IMR-90 (cell line): ENCODE data around the gene CD164L2. TPM values are rescaled to one million over a fixed set of nuclear protein-coding genes. Genes with fewer than 3 reads are reported as not detected.

Source experiments
- ATAC-seq: fragments of 200-7000 bp; cut with Tn5 transposase; 2 replicates; pipeline ENCODE4 v1.9.1; 2020; ENCODE audit warnings: low read depth, mild to moderate bottlenecking, moderate library complexity
- BruUV-seq: library from RNA; stranded (reverse); fragments of 400-500 nt; replicated peaks from 2 replicates; lab custom pipeline; 2021; lab: Mats Ljungman, UMichigan
- CTCF ChIA-PET: fragments of 300-600 bp; formaldehyde crosslinking; extraction: SDS; loops from one replicate; lab custom pipeline; 2021; ENCODE audit warnings: antibody characterized with exemption; lab: Yijun Ruan, JAX
- POLR2A ChIA-PET: fragments of 300-600 bp; sonication (Branson Sonifier 250); formaldehyde crosslinking; loops from one replicate; lab custom pipeline; 2022; ENCODE audit warnings: antibody characterized with exemption; ENCODE audit not compliant: unreplicated experiment; lab: Charles Lee
- DNase-seq: peaks from one replicate; pipeline ENCODE4 v3.0.0; 2013
- H2AFZ ChIP-seq: replicated peaks from 2 replicates; pipeline ENCODE3; 2013; ENCODE audit warnings: low read length, mild to moderate bottlenecking; ENCODE audit not compliant: poor library complexity
- H2AK5ac ChIP-seq: 2 replicates; pipeline ENCODE4 v1.6.1; 2013; ENCODE audit warnings: low read depth, low read length, inconsistent platforms
- H2AK9ac ChIP-seq: replicated peaks from 2 replicates; pipeline ENCODE3; 2013; ENCODE audit warnings: mild to moderate bottlenecking, low read depth, low read length, moderate library complexity; ENCODE audit not compliant: poor library complexity
- H2BK120ac ChIP-seq: 2 replicates; pipeline ENCODE4 v1.6.1; 2013; ENCODE audit warnings: low read depth, low read length, inconsistent platforms
- H2BK15ac ChIP-seq: 3 replicates; pipeline ENCODE4 v1.6.1; 2013; ENCODE audit warnings: low read depth, low read length, inconsistent platforms
- H2BK20ac ChIP-seq: 2 replicates; pipeline ENCODE4 v1.6.1; 2013; ENCODE audit warnings: low read depth, mild to moderate bottlenecking, inconsistent platforms, low read length, moderate library complexity
- H2BK5ac ChIP-seq: 2 replicates; pipeline ENCODE4 v1.6.1; 2013; ENCODE audit warnings: mild to moderate bottlenecking, low read depth, low read length, inconsistent platforms; ENCODE audit not compliant: poor library complexity, severe bottlenecking
- H3K14ac ChIP-seq: replicated peaks from 2 replicates; pipeline ENCODE4 v1.6.1; 2013; ENCODE audit warnings: low read depth, low read length, inconsistent platforms
- H3K18ac ChIP-seq: 2 replicates; pipeline ENCODE4 v1.6.1; 2013; ENCODE audit warnings: low read depth, low read length, control low read depth
- H3K23ac ChIP-seq: 2 replicates; pipeline ENCODE4 v1.6.1; 2013; ENCODE audit warnings: low read depth, low read length, inconsistent platforms
- H3K27ac ChIP-seq: 2 replicates; pipeline ENCODE4 v1.5.1; 2013; ENCODE audit warnings: mild to moderate bottlenecking, control low read depth, low read length; ENCODE audit not compliant: insufficient read depth
- H3K27me3 ChIP-seq: 2 replicates; pipeline ENCODE4 v1.6.1; 2013; ENCODE audit warnings: low read length; ENCODE audit not compliant: control insufficient read depth, insufficient read depth
- H3K36me3 ChIP-seq: 2 replicates; pipeline ENCODE4 v1.6.1; 2013; ENCODE audit warnings: low read length, mixed read lengths; ENCODE audit not compliant: control insufficient read depth, insufficient read depth
- H3K4ac ChIP-seq: 2 replicates; pipeline ENCODE4 v1.6.1; 2013; ENCODE audit warnings: low read depth, low read length, inconsistent platforms
- H3K4me1 ChIP-seq: 2 replicates; pipeline ENCODE4 v1.6.1; 2013; ENCODE audit warnings: low read length, mixed read lengths; ENCODE audit not compliant: control insufficient read depth, insufficient read depth
- H3K4me2 ChIP-seq: 2 replicates; pipeline ENCODE4 v1.6.1; 2013; ENCODE audit warnings: low read depth, mild to moderate bottlenecking, control low read depth, low read length, moderate library complexity
- H3K4me3 ChIP-seq: 2 replicates; pipeline ENCODE4 v1.5.1; 2013; ENCODE audit warnings: low read depth, mild to moderate bottlenecking, control low read depth, low read length, moderate library complexity; ENCODE audit not compliant: insufficient read depth
- H3K56ac ChIP-seq: 2 replicates; pipeline ENCODE4 v1.6.1; 2013; ENCODE audit warnings: low read length, inconsistent platforms; ENCODE audit not compliant: insufficient read depth; ENCODE audit errors: extremely low read depth
- H3K79me1 ChIP-seq, 2 experiments: 2 replicates each; pipeline ENCODE4 v1.6.1; 2013; ENCODE audit warnings: low read length in 2 of 2, inconsistent platforms in 1 of 2, low read depth in 1 of 2
- H3K9ac ChIP-seq: 2 replicates; pipeline ENCODE4 v1.6.1; 2013; ENCODE audit warnings: low read depth, low read length, control low read depth
- H3K9me1 ChIP-seq: 2 replicates; pipeline ENCODE4 v1.6.1; 2013; ENCODE audit warnings: low read length, inconsistent platforms; ENCODE audit not compliant: insufficient read depth
- H3K9me3 ChIP-seq: 2 replicates; pipeline ENCODE4 v1.6.1; 2013; ENCODE audit warnings: low read length; ENCODE audit not compliant: control insufficient read depth, insufficient read depth
- H4K20me1 ChIP-seq: 2 replicates; pipeline ENCODE4 v1.6.1; 2013; ENCODE audit warnings: low read length, inconsistent platforms; ENCODE audit not compliant: insufficient read depth
- H4K5ac ChIP-seq: 2 replicates; pipeline ENCODE4 v1.6.1; 2013; ENCODE audit warnings: mild to moderate bottlenecking, low read depth, low read length, control low read depth
- H4K8ac ChIP-seq, 2 experiments: 2 replicates each; pipeline ENCODE4 v1.6.1; 2013; ENCODE audit warnings: low read depth in 2 of 2, low read length in 2 of 2, control low read depth in 1 of 2, inconsistent platforms in 1 of 2
- H4K91ac ChIP-seq: 2 replicates; pipeline ENCODE4 v1.6.1; 2013; ENCODE audit warnings: low read depth, low read length, inconsistent platforms; ENCODE audit not compliant: insufficient read depth
- BHLHE40 ChIP-seq: fragments of 150-350 bp; IDR thresholded peaks from 2 replicates; pipeline ENCODE4 v1.6.1; 2016; ENCODE audit warnings: mild to moderate bottlenecking, low read depth, low read length
- CEBPB ChIP-seq: IDR thresholded peaks from 2 replicates; pipeline ENCODE4 v1.6.1; 2012; ENCODE audit warnings: low read depth, low read length, improper control_type of control experiment
- FOS ChIP-seq: fragments of 150-350 bp; IDR thresholded peaks from 2 replicates; pipeline ENCODE4 v1.6.1; 2016; ENCODE audit warnings: low read depth, low read length
- MAFK ChIP-seq: IDR thresholded peaks from 2 replicates; pipeline ENCODE4 v1.6.1; 2012; ENCODE audit warnings: low read depth, low read length, improper control_type of control experiment
- MAZ ChIP-seq: IDR thresholded peaks from 2 replicates; pipeline ENCODE4 v1.6.1; 2012; ENCODE audit warnings: low read depth, mild to moderate bottlenecking, low read length, improper control_type of control experiment, moderate library complexity, borderline replicate concordance
- NFE2L2 ChIP-seq: fragments of 150-350 bp; IDR thresholded peaks from 2 replicates; pipeline ENCODE4 v1.6.1; 2016; ENCODE audit warnings: low read depth, mild to moderate bottlenecking, low read length
- POLR2A ChIP-seq: IDR thresholded peaks from 2 replicates; pipeline ENCODE4 v1.6.1; 2012; ENCODE audit warnings: mild to moderate bottlenecking, low read depth, low read length
- WGBS, 2 experiments: methylation state at CpG; one replicate each; pipeline versions ENCODE4 v1.1.5 to v1.1.7; 2013; ENCODE audit warnings: missing lambda C conversion rate in 2 of 2; ENCODE audit not compliant: insufficient read length in 1 of 2; ENCODE audit errors: extremely low coverage in 2 of 2; 5-methylcytosine and 5-hydroxymethylcytosine counted together
- dilution Hi-C: fragments of 300-500 bp; cut with HindIII; formaldehyde crosslinking; loops from one replicate; pipeline ENCODE4 v1.14.3; 2018; ENCODE audit warnings: low sequenced_read_pairs; ENCODE audit not compliant: unreplicated experiment
- in situ Hi-C: fragments of 300-500 bp; cut with MboI; formaldehyde crosslinking; loops from 3 replicates; pipeline ENCODE4 v1.14.3; 2019; ENCODE audit warnings: low sequenced_read_pairs, inconsistent platforms, mixed read lengths
- intact Hi-C: fragments of 100-400 bp; cut with micrococcal nuclease; formaldehyde crosslinking; loops from 2 replicates; pipeline ENCODE4 v1.10.0; 2022
- polyA plus RNA-seq, 3 experiments: library from polyadenylated mRNA; depleted of rRNA; stranded (reverse); fragments of >200 nt; gene quantifications; 2 replicates each; pipeline ENCODE4 v1.2.3, GENCODE V29; 2012; ENCODE audit warnings: low replicate concordance in 1 of 3
- total RNA-seq: library from RNA; depleted of rRNA; stranded (reverse); fragments of >200 nt; gene quantifications from 2 replicates; pipeline ENCODE4 v1.2.3, GENCODE V29; 2012
- TF ChIP-seq, protein P1 (sequence below): conservative IDR thresholded peaks from 2 replicates; pipeline ENCODE4 v1.5.1; 2012; ENCODE audit warnings: mild to moderate bottlenecking, low read depth, low read length, improper control_type of control experiment

The CD164L2 gene
- total and polyA plus RNA-seq, 2 of the 4 experiments (the other 2 are of a cell fraction): not detected

DNA sequence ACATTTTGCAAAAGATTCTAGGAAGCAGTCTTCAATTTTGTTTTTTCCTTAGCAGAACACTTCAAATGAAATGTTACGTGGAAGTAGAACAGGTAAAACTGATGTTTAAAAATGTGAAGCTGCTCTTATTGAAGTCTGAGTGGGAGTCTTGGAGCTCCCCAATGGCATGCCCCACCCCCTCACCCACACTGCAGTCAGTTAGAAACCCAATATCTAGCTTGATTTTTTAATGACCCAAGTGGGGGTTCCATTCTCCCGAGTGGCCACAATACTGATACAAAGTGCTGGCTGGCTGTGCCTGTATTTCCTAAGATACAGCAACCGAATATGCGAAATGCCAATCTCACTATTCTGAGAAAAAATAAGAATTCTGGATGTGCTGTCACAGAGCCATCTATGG is 40.6 kb upstream of the CD164L2 start:
- Histone ChIP-seq H2BK15ac (no peak overlapping the region), H3K56ac (no peak overlapping the region), H3K4me2 (no peak overlapping the region), H4K5ac (no peak overlapping the region), H2AK5ac (no peak overlapping the region), H3K4me3 (no peak overlapping the region), H2AK9ac (no peak overlapping the region), H2BK5ac (no peak overlapping the region), H3K9ac (no peak overlapping the region), H3K4me1 (peaks cover 10% of the 10 kb centered on the region), H2BK20ac (no peak overlapping the region), H3K23ac (no peak overlapping the region), H3K18ac (no peak overlapping the region), H3K14ac (no peak overlapping the region), H3K9me1 (peaks cover 23% of the 10 kb centered on the region), H3K9me3 (no peaks in the 10 kb centered on the region), H4K8ac (no peak overlapping the region), H4K20me1 (peaks cover 7% of the 10 kb centered on the region), H3K27ac (no peak overlapping the region), H3K27me3 (no peaks in the 10 kb centered on the region), H3K4ac (no peak overlapping the region), H4K91ac (no peak overlapping the region), H2BK120ac (no peak overlapping the region), H2AFZ (no peak overlapping the region), H3K36me3 (peaks cover 16% of the 10 kb centered on the region), H3K79me1 (peaks cover 48 to 77% of the 10 kb centered on the region in 2 experiments)
- intact Hi-C loops (no loop called here), dilution Hi-C loops (no loop called here), in situ Hi-C loops (no loop called here)
- ATAC-seq (no peak), DNase-seq (no peak)
- 83% methylated on average over 1 of the region's 4 CpGs; no CpG with 5 or more reads in 1 of the 2 experiments for WGBS, 2 experiments
- no peak for TF ChIP-seq FOS
- no peak for TF ChIP-seq POLR2A
- no peak for TF ChIP-seq MAZ
- no peak for TF ChIP-seq NFE2L2
- TF ChIP-seq MAFK: no peak
- TF ChIP-seq, protein P1, sequence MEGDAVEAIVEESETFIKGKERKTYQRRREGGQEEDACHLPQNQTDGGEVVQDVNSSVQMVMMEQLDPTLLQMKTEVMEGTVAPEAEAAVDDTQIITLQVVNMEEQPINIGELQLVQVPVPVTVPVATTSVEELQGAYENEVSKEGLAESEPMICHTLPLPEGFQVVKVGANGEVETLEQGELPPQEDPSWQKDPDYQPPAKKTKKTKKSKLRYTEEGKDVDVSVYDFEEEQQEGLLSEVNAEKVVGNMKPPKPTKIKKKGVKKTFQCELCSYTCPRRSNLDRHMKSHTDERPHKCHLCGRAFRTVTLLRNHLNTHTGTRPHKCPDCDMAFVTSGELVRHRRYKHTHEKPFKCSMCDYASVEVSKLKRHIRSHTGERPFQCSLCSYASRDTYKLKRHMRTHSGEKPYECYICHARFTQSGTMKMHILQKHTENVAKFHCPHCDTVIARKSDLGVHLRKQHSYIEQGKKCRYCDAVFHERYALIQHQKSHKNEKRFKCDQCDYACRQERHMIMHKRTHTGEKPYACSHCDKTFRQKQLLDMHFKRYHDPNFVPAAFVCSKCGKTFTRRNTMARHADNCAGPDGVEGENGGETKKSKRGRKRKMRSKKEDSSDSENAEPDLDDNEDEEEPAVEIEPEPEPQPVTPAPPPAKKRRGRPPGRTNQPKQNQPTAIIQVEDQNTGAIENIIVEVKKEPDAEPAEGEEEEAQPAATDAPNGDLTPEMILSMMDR: no peak
- TF ChIP-seq CEBPB: no peak
- no peak for TF ChIP-seq BHLHE40
- ChIA-PET POLR2A (no interaction called here), CTCF (interaction anchor here (0.5 kb wide), 1 partner anchor 110 kb away, joined by 3 read pairs; no protein-coding TSS in a partner anchor)
- BruUV-seq: no TSS peak
